NCI-H526 (cell line): ENCODE data around the gene CMTM7.
A peak's percentile ranks its signal among the peaks of the same experiment; 100 is the strongest.
"Not testable (repeated sequence)": the region's sequence is repeated elsewhere in the genome, so short reads cannot be mapped to it uniquely, and the experiment has no call there.

Experiments used
- DNase-seq, 2 experiments: peaks; one replicate each; lab custom pipeline; 2025; lab: John Stamatoyannopoulos, UW

The CMTM7 gene

DNA sequence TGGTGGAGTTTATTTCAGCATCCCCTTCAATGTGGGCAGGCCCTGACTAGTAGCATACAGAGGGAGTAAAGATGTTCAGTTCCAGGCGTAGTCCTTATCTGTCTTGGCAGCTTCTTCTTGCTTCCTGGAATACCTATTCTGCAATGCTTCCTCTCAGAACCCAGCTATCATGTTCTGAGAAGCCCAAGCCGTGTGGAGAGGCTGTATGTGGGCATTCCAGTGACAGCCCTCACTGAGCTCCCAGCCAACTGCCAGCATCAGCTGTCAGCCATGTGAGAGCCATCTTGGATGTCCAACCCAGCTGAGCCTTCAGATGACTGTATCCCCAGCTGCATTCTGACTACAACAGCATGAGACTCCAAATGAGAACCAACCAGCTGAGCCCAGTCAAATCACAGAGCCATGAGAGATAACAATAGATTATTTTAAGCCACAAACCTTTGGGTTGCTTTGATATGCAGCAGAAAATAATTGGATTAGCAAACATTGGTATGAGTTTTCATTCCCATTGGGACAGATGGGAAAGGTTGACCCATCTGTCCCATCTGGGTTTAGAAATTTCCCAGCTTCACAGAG, 8.4 kb upstream of the CMTM7 start:
- DNase-seq = no peak

DNA sequence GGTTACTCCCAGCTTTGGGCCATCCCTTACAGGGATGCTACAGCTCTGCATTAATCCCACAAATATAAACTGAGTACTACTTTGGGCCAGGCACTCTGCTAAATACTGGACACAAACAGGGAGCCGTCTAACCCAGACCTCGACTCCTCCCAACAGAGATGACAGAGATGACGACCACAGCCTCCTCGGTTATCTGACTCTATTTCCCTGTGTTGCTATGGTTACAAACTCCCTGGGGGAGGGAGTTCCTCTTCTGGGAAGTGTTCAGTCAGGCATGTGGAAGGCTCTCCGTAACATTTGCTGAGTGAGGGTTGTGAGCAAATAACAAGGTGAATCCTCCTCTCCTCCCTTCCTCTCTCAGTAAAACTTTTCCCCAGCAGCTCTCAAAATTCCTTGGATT, 6.7 kb upstream of the CMTM7 start:
- peak; percentile 49 to 71 for DNase-seq

DNA sequence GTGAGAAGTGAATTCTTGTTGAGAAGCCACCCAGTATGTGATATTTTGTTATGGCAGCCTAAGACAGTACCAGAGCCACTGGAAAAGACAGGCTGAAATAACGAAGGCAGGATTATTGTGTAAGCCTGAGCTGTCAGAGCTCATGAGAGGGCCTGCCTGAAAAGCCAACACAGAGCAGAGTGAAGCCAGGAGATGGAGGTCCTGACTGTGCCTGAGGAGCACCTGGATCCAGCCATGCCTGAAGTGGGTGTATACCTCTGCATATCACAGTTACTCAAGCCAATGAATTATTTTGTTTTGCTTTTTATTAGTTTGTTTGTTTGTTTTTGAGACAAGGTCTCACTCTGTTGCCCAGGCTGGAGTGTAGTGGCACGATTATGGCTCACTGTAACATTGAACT, 4.1 kb upstream of the CMTM7 start:
- DNase-seq = no peak

DNA sequence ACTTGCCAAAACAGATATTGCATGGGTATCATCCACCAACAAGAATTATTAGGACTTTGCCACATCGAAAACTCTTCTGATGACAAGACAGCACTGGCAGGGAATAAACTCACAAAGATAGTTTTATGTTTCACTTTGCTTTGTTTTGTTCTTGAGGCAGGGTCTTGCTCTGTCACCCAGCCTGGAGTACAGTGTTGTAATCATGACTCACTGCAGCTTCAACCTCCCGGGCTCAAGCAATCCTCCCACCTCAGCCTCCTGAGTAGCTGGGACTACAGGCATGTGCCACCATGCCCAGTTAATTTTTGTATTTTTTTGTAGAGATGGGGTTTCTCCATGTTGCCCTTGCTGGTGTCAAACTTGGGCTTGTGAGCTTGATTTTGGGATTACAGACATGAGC, 2.1 kb upstream of the CMTM7 start:
- DNase-seq = not testable (repeated sequence)

DNA sequence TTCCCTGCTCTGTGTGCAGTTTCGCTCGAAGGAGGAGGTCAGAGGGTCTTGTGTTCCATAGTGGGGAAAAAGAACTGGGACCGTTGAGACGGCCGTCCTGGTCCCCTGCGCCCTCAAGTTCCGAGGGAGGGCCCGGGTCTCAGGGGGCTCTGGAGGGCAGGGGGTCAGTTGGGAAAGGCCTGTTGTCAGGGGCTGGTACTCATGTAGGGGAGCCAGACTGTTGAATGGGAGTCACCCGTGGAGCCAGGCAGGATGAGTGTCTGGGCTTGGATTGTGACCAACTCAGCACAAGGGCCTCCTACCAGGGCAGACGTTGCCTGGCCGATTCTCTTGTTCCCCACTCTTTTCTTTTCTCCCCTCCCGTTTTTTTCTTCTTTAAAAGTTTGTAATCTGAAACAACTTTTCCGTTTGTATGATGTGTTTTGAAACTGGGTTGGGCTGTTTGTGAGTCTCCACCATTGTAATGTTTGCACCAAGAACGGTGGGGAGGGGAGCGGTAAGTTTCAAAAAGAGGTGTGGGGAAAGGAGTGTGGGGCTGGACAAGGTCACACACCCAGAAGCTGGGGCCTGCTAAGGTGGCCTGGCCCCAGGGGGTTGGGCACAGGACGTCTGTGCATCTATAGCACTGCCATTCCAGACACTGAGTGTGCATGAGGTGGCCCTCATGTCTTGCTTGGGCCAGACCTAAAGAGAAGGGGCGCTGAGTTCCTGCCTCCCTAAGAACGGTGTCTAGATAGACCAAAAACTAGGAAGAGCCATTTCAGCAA, 1.1 kb downstream of the CMTM7 start:
- no peak for DNase-seq

DNA sequence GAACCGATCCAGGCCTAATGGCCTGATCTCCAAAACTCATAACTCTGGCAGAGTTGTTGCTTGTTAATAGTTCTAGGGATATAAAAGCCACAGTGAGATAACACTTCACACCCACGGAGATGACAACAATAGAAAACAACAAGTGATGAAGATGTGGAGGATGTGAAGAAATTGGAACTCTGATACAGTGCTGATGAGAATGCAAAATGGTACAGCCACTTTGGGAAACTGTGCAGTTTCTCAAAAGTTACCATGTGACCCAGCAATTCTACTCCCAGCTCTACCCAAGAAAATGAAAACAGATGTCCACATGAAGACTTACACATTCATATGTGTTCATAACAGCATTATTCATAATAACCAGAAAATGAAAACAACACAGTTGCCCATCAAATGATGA, 3.8 kb downstream of the CMTM7 start:
- DNase-seq = no peak

DNA sequence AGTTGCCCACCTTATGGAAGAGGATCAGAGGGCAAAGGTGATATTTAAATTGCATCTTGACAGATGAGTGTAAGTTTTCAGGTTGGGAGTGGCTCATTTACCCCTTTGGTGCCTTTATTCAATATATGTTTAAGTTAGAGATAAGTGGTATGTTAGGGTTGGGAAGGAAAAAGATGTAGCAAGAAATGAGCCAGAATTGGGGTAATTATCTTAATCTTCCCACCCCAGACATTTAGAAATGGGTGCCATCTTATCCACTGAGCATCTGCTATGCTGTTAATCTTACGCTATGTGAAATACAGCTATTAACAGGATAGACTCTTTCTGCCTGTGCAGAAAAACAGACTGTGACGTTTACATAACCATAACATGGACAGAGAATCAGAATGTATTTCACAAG, 6.3 kb downstream of the CMTM7 start:
- no peak for DNase-seq

DNA sequence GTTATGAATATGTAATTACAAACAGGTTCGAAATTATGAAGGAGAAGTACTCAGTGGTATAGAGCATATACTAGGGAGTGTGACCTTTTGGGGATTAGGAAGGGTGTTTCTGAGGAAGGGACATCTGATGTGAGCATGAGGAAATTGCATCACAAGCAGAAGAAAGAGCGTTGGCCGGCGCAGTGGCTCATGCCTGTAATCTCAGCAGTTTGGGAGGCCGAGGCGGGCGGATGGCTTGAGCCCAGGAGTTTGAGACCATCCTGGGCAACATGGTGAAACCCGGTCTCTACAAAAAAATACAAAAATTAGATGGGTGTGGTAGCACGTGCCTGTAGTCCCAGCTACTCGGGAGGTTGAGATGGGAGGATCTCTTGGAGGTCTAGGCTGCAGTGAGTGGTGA, 6.9 kb downstream of the CMTM7 start:
- DNase-seq = no peak

DNA sequence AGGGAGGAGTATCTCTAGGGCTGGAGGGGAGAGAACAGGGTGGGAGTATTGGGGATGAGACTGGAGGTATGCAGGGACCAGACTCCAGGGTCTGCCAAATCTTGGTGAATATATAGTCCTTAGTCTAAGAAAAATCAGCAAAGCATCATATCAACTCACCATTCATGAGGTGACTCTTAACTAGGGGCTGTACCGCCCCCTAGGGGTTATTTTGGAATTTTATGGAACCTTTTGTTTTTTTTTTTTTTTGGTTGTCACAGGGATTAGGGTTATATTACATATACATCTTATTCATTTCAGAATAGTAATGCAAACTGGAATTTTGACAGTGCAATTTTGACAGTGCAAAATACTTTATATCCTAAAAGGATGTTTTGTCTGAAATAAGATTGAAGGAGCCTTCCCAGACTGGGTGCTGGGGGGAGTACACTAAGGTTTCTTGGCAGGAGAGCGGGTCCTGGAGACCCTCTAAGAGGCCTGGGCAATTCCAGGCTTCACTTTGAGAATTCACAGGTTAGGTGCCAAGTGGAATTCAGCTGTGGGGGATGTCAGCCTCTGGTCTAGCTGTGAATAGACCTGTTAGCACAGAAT, 7.5 kb downstream of the CMTM7 start:
- DNase-seq = peak in 1 of 2 experiments; percentile 78

DNA sequence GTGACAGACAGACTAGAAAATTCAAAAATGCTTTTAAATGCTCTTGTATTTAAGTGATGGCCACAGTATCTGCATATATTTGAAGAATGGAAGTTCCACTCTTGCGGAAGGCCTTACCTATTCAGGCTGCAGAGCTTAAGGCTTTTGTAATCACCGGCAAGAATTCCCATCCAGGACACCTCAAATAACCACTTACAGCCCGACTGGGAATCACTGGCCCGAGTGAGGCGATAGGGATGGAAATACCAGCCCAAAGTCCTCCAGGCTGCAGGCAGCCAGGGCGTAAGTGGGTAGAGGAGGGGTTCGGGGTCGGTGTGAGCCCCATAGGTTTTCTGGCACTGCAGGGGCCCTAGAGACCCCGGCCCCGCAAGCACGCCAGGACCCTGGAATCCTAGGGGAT, 9.5 kb downstream of the CMTM7 start:
- no peak for DNase-seq

DNA sequence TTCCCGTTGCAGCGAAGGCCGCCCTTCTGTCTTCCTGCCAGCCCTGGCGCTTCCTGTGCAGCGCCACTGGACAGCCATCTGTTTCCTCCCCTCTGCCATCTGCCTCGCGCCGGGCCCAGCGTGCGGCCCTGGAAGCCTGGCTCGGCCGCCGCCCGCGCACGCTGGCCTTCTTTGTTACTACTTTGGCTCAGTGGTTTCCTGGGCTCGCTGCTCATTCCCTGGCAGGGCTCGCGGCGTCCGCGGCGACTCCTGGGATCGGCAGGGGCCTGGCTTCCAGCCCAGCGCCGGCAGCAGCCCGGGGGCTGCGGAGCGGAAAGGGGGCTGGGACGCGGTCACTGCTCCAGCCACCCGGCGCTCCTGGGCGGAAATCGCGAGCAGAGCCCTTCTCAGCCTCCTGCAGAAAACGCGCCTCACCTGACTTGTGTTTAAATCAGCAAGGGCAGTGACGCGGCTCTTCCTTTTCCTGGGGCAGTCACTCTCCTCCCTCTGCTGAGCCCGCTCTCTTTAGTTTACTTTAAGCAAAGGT, 10.0 kb downstream of the CMTM7 start:
- DNase-seq = peak; percentile 11 to 75

DNA sequence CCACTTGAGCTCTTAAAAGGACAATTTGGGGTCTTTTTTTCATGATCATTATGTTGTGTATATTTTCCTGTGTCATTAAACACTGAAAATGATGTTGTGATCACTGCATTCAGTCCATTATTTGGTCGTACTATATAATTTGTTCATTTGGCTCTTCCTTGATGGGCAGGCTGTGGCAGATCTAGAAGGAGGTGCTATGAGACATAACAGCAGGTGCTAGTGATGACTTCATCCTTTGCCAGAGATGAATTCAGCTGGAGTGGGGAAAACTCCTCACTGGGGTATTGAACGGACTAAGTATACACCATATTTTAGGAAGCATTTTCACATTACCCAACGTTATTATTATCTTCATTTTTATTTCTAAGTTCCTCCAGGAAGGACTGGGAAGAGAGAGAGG, 12.0 kb downstream of the CMTM7 start:
- DNase-seq = no peak

DNA sequence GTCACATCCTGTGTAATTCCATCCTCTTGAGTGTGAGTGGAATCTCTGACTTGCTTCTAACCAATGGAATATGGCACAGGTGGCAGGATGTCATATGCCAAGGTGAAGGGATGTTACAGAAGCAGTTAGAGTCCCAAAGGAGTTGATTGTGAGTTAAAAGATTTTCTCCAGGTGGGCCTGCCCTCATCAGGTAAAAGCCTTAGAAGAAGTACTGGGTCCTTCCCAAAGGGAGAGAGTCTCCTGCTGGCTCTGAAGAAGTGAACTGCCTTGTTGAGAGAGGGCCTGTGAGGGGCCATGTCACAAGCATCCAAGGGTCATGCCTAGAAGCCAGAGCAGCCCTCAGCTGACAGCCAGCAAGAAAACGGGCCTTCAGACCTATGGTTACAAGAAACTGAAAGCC, 13.1 kb downstream of the CMTM7 start:
- no peak for DNase-seq

DNA sequence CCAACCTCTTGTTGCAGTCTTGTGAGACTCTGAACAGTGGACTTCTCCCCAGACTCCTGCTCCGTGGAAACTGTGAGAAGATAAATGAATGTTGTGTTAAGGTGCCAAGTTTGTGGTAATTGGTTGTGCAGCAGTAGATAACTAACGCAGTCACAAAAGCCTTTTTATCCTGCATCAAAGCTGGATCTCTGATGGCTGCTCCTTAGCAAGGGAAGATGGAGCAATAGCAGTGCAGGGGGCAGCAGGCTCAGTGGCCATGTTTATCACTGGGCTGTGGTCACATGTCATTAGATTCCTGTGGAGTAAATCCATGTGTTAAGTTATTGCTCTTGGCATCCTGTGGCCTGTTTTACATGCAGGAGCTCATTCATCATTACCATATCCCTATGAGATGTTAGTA, 13.5 kb downstream of the CMTM7 start:
- DNase-seq = no peak

DNA sequence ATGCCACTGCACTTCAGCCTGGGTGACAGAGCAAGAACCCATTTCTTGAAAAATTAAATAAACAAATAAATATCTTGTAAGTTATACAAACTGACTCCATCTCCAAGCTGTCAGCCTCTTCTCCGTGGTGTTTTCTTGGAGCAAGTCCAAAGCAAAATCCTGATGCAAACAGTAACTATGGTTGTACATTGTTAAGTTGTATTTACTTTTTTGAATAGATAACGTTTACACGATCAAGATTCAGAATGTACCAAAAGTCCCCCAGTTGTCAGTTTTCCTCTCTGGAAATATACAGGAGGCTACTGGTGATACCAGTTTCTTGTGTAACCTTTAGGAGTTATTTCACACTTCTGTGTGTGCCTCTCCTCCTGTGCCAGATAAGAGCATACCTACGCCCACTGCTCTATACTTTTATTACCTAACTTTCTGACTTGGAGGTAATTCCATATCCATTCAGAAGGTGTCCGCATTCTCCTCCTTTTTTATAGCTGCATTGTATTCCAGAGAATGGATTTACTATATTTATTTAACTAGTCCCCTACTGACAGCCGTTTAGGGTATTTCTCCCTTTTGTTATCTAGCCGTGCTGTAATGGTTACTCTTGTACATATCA, 14.2 kb downstream of the CMTM7 start:
- no peak for DNase-seq

DNA sequence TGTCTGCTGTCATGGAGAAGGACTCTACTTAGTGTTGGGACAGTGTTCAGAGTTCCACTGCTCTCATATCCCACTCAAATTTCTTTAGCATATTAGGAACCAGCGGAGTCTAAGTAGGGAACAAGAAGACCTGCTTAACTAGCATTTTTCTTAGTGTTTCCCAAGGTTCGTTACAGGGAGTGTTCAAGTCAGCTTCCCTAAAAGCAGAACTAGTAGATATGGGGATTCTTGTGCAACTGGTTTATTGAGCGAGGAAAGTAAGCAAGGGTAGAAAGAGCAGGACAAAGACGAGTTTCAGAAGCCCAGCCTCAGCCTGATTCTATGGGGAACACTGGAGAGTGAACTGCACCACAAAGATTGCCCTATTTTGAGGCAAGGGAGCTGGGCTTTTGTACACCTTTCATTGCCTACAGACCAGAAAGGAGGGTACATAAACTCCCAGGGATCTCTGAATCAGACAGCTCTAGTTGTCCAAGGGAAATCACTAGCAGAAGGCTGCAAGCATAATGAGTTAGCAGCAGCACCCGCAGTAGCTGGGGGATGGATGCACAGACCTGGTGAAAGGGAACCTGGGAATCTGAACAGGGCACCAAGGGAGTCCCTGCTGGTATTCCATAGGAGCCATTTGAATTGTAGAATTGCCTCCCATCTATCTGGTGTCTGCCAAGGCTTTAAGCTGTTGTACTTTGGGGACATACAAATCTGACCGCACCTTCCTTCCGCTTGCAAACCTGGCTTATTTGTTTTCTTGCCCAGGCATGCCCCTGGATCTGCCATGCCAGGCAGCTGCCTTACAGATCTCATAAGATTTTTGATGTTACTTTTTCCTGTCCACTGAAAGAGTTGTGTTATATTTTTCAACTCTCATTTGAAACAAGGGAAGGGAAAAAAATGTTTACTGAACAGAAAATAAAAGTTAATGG, 15.1 kb downstream of the CMTM7 start:
- peak; percentile 76 to 85 for DNase-seq

DNA sequence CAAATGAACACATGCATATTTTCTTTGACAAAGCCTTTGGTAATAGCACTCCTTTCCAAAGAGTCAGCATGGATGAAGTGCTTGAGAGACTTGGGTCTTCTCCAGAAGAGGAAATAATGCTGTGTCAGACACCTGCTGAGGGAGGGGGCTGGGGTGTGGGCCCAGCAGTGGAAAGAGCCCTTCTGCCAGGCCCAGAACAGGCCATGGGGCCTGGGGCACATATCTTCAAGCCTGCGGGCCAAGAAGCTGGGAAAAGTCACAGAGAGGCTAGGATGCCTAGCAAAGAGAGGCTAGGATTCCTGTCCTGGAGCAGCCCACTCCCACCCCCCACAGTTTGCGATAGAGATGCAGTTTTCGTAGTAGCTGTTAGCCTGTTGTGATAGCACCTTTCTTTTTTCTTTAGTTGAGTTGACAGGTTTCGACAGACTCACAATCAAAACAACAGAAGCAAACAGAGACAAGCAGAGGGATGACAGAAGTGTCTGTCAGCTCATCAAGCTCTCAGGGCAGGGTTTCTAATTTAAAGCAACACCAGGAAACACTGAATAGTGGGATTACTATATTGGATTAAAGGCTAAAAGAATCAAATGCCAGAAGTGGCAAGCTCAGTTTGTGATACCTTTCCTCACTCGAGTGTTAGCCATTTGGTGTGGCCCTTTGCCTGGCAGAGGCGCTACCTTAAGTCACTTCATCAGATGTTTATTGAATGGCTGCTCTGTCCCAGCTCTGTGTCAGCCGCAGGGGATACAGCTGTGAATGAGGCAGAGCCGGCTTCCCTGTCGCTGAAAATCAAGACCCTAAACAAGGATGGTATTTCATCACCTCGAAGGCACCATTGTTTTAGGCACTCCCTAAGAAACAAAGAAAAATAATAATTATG, 19.0 kb downstream of the CMTM7 start:
- DNase-seq = no peak

DNA sequence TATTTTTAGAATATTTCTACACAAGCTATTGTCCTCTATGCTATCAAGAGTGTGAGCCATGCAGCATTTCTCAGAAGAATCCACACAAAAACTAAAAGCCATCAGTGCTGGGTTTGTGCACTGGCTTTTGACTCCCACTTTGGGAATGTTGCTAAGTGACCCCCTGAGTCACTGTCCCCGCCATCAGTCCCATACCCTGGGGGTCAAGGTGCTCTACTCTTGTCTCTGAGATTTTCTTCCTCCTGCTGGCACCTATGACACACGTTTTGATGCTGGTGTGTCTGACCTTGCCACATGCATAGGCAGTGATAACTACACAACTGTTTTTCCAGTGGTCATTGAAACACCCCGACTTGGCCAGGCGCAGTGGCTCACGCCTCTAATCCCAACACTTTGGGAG, 19.8 kb downstream of the CMTM7 start:
- DNase-seq = no peak

DNA sequence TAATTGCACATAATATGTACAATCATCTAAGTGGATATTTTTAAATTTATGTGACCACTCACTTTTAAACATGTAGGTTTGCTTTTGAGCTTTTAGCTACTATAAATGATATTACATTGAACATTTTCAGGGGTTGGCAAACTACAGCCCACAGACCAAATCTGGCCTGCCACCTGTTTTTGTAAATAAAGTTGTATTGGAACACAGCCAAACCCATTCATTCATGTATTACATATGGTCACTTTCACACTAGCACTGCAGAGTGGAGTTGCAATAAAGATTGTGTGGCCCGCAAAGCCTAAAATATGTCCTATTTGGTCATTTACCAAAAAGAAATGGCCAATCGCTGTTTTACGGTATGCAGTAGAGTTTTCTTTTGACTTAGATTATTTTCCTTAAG, 21.2 kb downstream of the CMTM7 start:
- DNase-seq = no peak

DNA sequence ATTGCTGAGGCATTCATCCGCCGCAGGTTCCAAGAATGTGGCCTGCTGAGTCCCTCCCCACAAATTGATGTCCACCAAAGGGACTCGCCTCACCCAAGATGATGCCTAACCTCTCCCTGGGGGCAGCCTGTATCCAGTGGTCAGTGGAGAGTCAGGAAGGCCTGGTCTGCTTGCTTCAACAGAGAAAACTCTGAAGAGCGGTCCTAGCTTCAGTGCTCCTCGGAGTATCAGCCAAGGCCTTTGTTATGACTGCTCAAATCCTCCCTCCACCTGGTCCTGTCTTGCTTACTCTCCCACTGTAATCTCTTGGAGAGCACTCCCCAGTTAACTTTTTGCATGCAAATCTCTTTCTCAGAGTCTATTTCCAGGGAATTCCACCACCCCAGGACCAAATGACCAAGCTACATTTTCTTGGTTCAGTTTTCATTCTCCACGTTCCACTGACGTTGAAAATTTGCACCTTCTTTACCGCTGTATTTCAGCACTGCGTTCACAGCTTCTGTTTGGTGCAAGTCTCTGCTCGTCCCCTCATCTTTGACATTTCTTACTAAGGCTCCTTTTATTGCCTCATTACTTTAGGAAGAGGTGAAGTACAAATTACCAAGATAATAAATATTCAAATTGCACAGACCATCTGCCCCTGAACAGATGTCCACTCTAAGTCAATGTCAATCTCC, 22.3 kb downstream of the CMTM7 start:
- DNase-seq = no peak
